Stimulated activated naive CD8-positive, alpha-beta T cell treated with anti-CD3 and anti-CD28 coated beads, Interleukin-15, Interleukin-2, amounts not matched to agents 100 U/mL and 50 U/mL, for 24 hours (primary cell): Measurements from ENCODE around the gene CDIP1.
"Not testable (repeated sequence)": the region's sequence is repeated elsewhere in the genome, so short reads cannot be mapped to it uniquely, and the experiment has no call there.

Experiments used
- ATAC-seq: fragments of 150-1000 bp; cut with Tn5 transposase; one replicate; pipeline ENCODE4 v1.10.0; 2021
- DNase-seq: peaks from one replicate; pipeline ENCODE4 v3.0.0; 2021

The CDIP1 gene

DNA sequence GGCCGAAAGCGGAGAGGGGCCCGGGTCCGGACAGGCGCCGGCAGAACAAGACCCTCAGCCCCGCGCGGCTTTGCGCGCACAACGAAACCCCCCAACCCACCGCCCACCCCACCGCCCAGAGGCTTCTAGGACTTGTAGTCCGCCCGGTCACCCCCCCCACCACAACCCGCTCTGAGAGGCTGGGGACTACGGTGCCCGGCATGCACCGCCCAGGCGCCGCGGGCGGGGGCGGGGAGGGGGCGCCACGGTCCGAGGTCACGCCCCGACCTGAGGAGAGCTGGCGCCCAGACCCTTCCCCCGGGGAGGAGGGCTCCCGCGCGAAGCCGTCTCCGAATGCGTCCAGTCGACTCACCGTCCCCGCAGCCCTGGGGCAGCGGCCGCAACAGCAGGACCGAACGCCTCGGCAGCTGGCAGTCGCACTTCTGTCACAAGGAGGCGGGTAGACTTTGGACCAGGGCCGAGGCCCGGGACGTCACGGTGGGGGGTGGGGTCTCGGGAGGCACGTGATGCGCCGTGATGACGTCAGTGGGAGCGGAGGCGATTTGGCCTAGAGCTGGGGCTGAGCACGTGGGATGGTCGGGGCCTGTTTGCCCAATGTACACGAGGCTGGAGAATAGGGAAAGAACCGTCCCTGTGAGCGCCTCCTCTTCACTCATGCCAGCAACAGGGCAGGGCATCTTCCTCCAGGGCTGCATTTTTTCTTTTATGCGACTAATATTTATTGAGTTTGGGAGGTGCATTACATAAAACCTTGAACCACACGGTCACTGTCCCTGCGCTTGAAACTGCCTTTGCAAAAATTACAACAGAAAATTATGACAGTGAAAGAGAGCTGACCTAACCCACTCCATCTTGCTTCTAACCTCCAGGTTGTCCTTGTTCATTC, at the start of gene CDIP1:
CDIP1 (minus strand) TSS at position 424 of the 886 bp plus-strand sequence. CDS start 24,643 bp downstream, outside the sequence.
- ATAC-seq = peak; percentile 77
- peak; percentile 98 for DNase-seq

DNA sequence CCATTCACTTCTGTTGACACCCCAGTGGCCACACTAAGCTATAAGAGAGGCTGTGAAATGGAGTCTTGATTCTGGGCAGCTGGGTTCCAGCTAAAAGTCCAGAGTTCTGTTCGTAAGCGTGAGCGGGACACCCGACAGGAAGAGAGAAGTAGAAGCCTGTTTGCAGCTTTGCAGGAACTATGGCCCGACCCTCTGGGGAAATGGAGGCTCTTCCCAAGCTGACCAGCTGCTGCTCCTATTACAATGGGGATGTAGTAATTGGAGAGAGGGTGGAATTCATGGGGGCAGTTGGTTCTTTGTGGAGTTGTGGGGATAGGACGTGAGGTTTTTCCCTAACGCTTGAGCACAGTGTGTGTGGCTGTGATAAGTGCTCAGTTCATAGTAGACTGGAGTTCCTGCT, 47.7 kb upstream of the CDIP1 start:
- ATAC-seq = no peak

DNA sequence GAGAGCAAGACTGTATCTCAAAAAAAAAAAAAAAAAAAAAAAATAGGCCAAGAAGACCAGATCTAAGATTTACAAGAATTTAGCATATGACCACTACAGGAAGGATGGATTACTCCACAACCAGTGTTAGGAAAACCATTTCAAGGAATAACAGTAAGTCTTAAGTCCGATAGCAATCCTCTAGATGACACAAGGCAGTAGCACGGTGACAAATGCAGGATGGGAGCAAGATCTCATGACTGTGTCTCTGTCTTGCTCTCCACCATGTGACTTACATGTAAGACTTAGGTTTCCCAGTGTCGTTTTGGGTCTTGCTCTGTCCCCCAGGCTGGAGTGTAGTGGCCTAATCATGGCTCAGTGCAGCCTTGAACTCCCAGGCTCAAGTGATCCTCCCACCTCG, 45.3 kb upstream of the CDIP1 start:
- no peak for DNase-seq
- no peak for ATAC-seq

More for the DNA sequence above, 47.7 kb upstream of the CDIP1 start:
- DNase-seq = no peak

DNA sequence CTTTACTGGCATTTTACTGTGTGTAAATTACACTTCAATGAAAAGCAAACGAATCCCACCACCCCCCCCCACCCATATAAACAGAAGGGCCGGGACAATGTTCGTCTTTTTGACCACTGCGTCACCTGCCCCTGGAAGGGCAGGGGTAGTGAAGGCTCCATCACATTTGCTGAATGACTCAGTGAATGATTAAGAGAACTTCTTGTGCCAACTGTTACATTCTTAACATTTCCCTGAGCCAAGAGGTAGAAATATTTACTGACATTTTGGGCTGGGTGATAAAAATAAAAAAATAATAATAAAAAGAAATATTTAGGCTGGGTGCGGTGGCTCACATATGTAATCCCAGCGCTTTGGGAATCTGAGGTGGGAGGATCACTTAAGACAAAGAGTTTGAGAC, 41.7 kb upstream of the CDIP1 start:
- ATAC-seq = no peak
- DNase-seq = no peak

DNA sequence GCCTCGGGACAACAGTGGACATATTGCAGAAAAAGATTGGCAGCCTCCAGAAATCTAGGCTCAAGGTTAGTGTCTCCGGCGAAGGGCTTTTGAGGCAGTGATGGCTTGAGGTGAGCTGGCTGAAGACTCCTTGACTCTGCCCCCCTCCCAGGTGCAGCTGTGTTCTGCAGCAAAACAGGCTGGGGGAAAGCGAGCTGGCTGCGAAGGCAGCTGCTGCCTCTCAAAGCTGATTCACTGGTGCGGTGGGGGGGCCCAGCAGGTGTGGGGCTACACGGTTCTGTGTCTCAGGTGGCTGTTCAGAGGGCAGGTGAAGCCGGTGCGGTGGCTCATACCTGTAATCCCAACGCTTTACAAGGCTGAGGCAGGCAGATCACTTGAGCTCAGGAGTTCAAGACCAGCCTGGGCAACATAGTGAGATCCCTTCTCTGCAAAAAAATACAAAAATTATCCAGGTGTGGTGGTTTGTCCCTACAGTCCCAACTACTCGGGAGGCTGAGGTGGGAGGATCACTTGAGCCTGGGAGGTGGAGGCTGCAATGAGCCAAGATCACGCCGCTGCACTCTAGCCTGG, 40.5 kb upstream of the CDIP1 start:
- ATAC-seq (no peak), DNase-seq (no peak)

DNA sequence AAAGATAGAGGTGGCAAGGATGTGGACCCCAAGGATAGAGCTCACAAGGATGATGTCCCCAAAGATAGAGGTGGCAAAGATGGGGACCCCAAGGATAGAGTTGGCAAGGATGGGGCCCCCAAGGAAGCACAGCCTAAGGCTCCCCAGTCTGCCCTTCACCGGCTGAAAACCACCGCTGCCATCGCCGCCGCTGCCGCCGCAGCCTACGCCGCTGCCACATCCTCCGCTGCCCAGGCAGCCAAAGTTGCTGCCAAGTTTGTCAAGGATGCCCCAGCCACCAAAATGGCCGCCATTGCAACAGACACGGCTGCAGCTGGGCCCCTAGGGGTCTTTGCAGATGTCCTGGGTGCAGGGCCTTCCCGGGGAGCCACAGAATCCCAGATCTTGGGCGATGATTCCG, 37.4 kb upstream of the CDIP1 start:
- ATAC-seq = no peak

DNA sequence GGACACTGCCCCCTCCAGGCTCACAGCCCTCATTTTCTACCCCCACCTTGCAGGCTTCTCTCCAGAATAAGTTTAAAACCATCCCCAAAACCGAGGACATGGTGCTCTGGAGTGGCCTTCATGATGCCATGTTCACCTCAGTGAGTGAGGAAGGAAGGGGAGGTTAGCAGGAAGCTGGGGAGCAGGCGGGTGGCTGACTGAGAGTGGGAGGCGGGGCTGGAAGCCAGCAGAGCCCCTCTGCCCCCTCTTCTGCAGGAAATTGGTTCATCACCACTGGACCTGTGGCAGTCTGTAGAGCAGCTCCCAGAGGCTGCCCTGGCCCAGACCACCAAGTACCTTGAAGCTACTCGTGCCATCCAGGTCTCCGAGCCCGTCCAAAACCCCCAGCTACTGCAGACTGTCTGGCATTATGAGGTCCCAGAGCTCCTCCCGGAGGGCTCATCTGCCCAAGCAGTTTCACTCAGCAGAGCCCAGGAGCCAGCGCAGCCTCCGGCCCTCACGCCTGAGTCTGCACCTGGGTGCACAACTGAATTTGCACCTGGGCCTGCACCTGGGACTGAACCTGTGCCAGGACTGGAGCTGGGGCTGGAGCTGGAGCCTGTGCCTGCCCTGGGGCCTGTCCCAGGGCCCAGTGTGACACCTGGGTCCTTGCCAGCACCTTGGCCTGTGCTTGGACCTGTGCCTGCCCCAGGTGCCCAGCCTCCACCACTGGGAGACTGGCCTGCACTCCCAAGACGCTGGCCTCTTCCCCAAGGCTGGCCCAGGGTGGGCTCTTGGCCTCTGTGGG, 36.5 kb upstream of the CDIP1 start:
- no peak for DNase-seq
- ATAC-seq = no peak

More for the DNA sequence above, 37.4 kb upstream of the CDIP1 start:
- no peak for DNase-seq

DNA sequence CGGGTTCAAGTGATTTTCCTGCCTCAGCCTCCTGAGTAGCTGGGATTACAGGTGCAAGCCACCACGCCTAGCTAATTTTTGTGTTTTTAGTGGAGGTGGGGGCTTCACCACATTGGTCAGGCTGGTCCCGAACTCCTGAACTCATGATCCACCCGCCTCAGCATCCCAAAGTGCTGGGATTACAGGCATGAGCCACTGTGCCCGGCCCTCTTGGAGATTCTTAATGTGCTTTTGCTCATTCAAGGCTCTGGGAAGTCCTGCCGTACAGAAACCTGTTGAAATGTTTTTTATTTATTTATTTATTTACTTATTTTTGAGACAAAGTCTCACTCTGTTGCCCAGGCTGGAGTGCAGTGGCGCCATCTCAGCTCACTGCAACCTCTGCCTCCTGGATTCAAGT, 35.4 kb upstream of the CDIP1 start:
- DNase-seq, ATAC-seq: not testable (repeated sequence)

DNA sequence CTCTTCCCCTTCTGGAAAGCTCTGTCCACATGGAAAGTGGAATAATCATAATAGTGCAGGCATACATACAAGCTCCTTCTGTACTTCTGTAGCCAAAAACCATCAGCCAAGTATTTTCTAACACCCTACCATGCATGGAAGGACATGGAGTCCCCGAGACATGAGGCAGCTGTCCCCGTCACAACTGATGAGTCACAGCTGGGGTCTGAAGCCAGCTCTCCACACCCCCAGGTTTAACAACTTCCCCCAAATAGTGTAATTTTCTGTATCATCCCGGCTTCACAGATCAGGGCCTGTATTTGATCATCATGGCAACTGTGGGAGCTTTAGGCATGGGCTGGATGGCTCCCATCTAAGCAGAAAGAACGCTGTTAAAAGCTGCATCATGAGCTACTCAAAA, 34.1 kb upstream of the CDIP1 start:
- ATAC-seq = no peak
- DNase-seq = no peak

DNA sequence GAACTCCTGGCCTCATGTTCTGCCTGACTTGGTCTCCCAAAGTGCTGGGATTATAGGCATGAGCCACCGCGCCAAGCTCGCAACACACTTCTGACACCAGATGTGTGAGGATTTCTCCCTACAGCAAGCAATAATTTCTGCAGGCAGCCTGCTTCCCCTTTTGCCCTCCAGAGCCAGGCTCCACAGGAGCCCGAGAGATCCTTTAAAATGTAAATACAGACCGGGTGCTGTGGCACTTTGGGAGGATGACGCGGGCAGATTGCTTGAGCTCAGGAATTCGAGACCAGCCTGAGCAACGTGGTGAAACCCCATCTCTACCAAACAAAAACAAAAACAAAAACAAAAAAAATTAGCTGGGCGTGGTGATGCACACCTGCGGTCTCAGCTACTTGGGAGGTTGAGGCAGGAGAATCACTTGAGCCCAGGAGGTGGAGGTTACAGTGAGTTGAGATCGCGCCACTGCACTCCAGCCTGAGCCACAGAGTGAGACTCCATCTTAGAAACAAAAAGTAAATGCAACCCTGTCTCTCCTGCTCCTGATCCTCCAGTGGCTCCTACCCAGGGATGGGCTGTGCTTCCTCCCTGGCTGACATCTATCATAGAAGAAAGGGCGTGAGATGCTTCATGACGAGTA, 32.2 kb upstream of the CDIP1 start:
- ATAC-seq = no peak
- no peak for DNase-seq

DNA sequence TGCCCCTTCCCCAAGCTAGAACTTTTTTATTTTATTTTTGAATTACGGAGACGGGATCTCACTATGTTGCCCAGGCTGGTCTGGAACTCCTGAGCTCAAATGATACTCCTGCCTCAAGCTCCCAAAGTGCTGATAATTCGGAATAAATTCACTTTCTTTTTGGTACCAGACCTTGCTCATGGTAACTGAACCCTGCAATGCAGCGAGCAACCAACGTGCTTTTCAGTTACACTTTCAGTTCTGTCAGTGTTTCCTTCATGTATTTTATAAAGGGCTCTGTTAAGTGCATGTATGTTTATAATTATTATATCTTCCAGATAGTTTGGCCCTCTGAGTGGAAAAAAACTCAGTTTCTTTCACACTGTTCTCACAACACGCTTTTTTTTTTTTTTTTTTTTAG, 31.5 kb upstream of the CDIP1 start:
- ATAC-seq = no peak
- no peak for DNase-seq

DNA sequence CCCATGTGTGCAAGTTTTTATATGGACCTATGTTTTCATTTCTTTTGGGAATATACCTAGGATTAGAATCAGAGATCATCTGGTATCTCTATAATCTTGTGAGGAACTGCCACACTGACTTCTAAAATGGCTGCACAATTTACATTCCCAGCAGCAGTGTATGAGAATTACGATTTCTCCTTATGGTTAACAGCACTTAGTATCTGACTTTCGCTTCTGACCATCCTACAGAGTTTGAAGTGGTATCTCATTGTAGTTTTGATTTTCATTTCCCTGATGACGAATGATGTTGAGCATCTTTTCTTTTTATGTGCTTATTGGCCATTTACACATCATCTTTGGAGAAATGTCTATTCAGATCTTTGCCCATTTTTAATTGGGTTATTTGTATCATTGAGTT, 27.6 kb upstream of the CDIP1 start:
- ATAC-seq = peak; percentile 52
- no peak for DNase-seq

DNA sequence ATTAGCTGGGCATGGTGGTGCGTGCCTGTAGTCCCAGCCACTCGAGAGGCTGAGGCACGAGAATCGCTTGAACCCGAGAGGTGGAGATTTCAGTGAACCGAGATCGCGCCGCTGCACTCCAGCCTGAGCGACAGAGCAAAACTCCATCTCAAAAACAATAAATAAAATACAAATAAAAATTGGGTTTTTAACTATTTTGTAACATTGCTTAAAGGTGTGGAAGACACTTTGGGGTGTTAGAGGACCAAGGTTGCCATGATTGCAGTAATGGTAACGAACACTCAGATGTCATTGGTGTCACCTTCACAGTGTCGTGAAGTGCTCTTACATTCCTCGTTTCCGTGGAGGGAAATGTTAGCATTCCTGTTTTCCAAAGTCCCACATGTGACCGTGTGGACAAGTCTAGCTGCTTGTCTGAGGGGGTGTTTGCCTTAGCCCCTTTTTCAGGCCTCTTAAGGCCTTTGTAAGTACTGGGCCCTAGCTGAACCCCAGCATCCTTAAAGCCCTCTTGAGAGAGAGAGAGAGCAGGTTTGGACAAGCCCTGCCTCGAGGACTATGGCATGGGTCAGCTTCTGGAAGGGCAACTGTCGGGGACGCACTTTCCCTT, 26.2 kb upstream of the CDIP1 start:
- DNase-seq = no peak
- ATAC-seq = no peak

DNA sequence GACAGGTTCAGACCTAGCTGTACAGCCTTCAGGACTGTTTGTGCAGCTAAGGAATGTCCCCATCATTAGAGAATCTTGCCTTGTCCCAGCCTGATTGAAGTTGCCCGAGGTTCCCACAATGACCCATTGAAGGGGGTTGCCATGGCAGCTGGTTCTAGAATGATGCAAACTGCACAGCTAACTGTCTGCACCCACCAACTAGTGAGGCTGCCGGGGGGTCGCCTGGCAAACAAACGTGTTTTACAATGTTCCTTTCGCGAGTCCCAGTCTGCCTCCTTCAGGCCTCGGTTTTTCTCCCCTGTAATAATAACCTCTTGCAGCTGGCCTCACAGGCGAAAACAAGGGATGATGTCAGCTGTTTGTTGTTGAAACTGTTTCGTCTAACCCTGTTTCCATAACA, 23.0 kb upstream of the CDIP1 start:
- no peak for ATAC-seq

DNA sequence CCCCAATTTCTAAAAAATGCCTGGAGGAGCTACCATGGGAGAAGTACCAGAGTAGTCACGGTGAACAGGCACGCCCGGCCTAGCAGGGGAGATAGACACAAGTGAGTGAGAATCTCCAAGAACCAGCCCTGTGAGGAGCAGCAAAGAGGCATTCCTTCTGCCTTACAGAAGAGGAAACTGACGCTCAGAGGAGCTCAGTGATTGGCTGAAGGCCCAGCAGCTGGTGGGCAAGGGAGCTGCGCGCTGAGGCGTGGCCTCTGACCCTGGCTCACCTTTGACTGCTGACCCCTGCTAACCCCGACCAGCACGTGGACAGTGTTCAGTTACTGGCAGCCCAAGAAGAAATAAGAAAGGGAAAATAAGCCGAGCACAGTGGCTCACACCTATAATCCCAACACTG, 19.4 kb upstream of the CDIP1 start:
- no peak for ATAC-seq
- DNase-seq = no peak

More for the DNA sequence above, 23.0 kb upstream of the CDIP1 start:
- no peak for DNase-seq

DNA sequence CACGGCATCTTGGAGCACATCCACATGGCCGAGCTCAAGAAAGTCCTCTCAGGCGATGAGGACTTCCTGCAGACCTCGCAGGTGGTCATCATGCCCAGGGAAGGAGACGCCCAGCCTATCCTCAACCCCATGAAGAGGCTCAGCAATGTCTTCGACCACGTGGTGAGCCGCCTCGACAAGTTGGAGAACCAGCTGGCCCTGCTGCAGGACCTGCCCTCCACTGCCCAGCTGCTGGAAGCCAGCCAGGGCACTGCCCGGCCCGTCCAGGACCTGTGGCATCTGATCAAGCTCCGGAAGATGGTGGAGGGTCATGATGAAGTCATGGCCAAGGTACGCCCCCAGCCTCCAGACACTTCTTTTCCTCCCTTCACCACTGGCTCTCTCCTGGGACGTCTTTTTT, 18.0 kb upstream of the CDIP1 start:
- ATAC-seq (no peak), DNase-seq (no peak)

DNA sequence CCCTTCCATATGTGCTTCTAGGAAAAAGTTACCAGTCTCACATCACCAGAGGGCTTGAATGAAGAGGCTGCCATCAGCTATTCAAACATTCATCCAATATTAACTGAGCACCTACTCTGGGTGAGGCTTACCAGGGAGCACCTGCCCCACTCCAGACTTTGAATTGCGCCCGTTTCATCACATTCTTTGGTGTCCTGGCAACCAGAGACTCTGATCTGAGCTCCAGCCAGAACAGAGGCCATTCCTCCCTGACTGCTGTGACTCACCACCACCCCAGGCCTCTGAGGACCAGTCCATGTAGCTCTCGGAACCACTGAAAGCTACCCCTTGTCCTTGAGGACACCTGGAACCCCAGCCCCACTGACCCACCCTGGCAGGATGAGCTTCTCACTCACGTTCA, 17.5 kb upstream of the CDIP1 start, which contains the start of gene C16orf96:
C16orf96 (plus strand) TSS at position 229 of the 400 bp plus-strand sequence; CDS start at position 379, 150 bp downstream.
- ATAC-seq (no peak), DNase-seq (no peak)

DNA sequence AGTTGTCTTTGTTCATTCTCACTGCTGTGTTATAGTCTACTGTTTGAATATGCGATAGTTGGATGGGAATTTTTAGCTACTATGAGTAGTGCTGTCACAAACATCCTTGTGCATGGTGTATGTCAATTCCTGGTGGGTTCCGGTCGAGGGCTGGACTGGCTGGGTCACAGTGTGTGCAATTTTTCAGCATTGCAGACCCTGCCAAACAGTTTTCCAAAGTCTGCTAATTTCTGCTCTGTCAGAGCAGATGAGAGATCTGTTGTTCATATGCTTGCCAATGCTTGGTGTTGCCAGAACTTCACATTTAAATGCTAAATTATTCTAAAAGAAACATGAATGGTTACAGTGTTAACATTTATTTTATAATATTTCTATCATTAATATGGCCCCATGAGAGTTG, 14.0 kb upstream of the CDIP1 start:
- no peak for DNase-seq
- no peak for ATAC-seq

DNA sequence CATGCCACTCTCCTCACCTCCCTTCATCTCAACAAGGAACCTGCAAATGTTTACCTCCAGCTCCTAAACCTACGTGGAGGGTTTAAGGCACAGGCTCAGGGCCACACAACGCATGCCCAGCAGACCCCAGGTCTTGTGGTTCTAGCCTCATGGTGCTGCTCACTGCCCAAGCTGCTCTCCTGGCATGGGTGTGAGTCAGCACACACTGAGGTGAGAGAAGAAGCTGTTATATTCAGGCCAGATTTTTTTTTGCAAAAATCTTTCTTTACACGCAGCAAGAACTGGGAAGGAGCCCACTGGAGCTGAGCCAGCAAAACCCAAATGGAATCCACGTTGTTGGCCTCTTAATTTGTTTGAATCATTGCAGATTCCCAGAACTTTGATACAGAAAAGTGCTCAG, 12.0 kb upstream of the CDIP1 start:
- ATAC-seq = no peak
- DNase-seq = no peak

DNA sequence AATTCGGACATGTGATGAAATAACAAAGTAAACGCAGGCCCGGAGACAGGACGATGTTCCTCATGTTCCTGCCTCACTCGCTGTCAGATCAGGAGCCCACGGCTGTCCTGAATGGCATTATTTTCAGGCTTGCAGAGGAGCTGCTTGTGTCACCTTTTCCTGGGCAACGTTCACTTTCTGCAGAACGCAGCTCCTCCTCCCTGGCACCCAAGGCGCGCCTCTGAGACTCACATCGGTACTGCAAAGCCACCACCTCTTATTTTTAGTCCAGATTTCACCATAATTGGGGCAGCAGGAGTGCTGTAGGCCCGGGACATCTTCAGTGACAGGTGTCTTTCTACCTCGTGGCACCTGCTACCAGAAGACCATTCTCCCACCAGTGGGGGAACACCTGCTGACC, 9.6 kb upstream of the CDIP1 start:
- ATAC-seq = no peak
- no peak for DNase-seq

DNA sequence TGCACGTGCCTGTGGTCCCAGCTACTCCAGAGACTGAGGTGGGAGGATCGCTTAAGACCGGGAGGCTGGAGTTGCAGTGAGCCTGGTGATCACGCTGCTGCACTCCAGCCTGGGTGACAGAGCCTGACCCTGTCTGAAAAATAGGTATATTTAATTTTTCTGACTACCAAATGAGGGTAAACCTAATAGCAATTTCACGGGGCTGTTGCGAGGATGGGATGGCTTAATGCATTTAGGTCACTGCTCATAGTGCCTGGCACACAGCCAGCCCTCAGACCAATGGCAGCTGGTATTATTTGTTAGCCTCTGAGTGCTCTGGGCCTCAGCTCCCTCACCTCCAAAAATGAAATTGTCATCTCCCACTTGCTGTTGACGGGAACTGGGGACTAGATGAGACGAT, 5.9 kb upstream of the CDIP1 start:
- no peak for ATAC-seq
- DNase-seq = no peak

DNA sequence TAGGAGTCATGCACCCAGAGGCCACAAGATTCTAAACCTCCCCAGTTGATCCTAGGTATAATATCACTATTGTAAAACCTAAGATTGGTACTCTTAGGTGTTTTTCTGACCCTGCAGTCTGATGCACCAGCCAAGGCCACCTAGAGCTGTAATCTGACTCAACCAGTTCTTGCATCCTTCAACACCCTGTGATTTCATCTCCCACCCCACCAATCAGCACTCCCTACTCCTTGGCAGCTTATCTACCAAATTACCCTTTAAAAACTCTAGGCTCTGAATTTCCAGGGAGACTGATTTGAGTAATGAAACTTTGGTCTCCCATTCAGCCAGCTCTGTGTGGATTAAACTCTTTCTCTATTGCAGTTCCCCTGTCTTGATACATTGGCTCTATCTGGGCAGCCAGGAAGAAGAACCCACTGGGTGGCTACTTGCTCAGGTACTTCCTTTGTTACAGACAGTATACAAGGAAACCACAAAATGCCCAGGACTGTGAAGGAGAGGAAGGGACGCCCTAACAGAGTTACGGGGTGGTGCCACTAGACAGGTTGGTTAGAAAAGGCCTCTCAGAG, 1.2 kb upstream of the CDIP1 start:
- ATAC-seq = no peak
- no peak for DNase-seq
